OCI-LY1 (cell line): ENCODE measurements around the gene FAS.

Source experiments
- H2AFZ ChIP-seq: fragments of 200-600 bp; sonication (generic), shearing (Covaris generic); 2 replicates; pipeline ENCODE4 v1.6.0; 2014; ENCODE audit warnings: antibody characterized with exemption, mild to moderate bottlenecking, low read length
- H3F3A ChIP-seq: fragments of 200-600 bp; sonication (generic), shearing (Covaris generic); 2 replicates; pipeline ENCODE4 v1.6.0; 2014; ENCODE audit warnings: mild to moderate bottlenecking, antibody characterized with exemption, low read length, moderate library complexity; ENCODE audit not compliant: insufficient read depth
- H3K27ac ChIP-seq: fragments of 200-600 bp; sonication (generic); 2 replicates; pipeline ENCODE4 v1.5.1; 2014; ENCODE audit warnings: low read length, mixed run types, mild to moderate bottlenecking, low read depth; ENCODE audit not compliant: poor library complexity, severe bottlenecking
- H3K27me3 ChIP-seq: fragments of 200-600 bp; sonication (generic); 2 replicates; pipeline ENCODE4 v1.6.0; 2014; ENCODE audit warnings: antibody characterized with exemption, mild to moderate bottlenecking, low read length, moderate library complexity; ENCODE audit not compliant: insufficient read depth
- H3K36me3 ChIP-seq: fragments of 200-600 bp; sonication (generic); 2 replicates; pipeline ENCODE4 v1.6.1; 2014; ENCODE audit warnings: mild to moderate bottlenecking, antibody characterized with exemption, low read length, moderate library complexity, mixed read lengths; ENCODE audit not compliant: insufficient read depth
- H3K4me1 ChIP-seq: fragments of 200-600 bp; sonication (generic); 2 replicates; pipeline ENCODE4 v1.5.1; 2014; ENCODE audit warnings: mild to moderate bottlenecking, low read length, moderate library complexity; ENCODE audit not compliant: insufficient read depth, severe bottlenecking
- H3K4me2 ChIP-seq: fragments of 200-600 bp; sonication (generic), shearing (Covaris generic); 2 replicates; pipeline ENCODE4 v1.6.1; 2014; ENCODE audit warnings: low read length
- H3K4me3 ChIP-seq: fragments of 200-600 bp; sonication (generic); 2 replicates; pipeline ENCODE4 v1.5.1; 2014; ENCODE audit warnings: low read length, low read depth, mild to moderate bottlenecking, mixed read lengths; ENCODE audit not compliant: poor library complexity, severe bottlenecking
- H3K79me2 ChIP-seq: fragments of 200-600 bp; shearing (Covaris generic); 2 replicates; pipeline ENCODE4 v1.6.1; 2016; ENCODE audit warnings: mixed run types, low read length, mixed read lengths; ENCODE audit not compliant: insufficient read depth
- H3K9ac ChIP-seq: fragments of 200-600 bp; sonication (generic), shearing (Covaris generic); 2 replicates; pipeline ENCODE4 v1.6.1; 2014; ENCODE audit warnings: mild to moderate bottlenecking, low read length, mixed read lengths
- H3K9me2 ChIP-seq: fragments of 200-600 bp; sonication (generic), shearing (Covaris generic); 2 replicates; pipeline ENCODE4 v1.6.1; 2014; ENCODE audit warnings: low read depth, mild to moderate bottlenecking, low read length, mixed read lengths
- H3K9me3 ChIP-seq: fragments of 200-600 bp; shearing (Covaris generic); 2 replicates; pipeline ENCODE4 v1.6.1; 2014; ENCODE audit warnings: low read length, mixed read lengths
- H4K20me1 ChIP-seq: fragments of 200-600 bp; sonication (generic), shearing (Covaris generic); 2 replicates; pipeline ENCODE4 v1.6.0; 2016; ENCODE audit warnings: mild to moderate bottlenecking, low read length; ENCODE audit not compliant: insufficient read depth
- EZH2 ChIP-seq: fragments of 200-600 bp; sonication (generic), shearing (Covaris generic); IDR thresholded peaks from 2 replicates; pipeline ENCODE4 v1.8.0; 2017; ENCODE audit warnings: borderline replicate concordance, mixed run types, mild to moderate bottlenecking, antibody characterized with exemption, low read length, moderate library complexity, mixed read lengths
- TF ChIP-seq, protein P1 (sequence below): fragments of 200-600 bp; sonication (generic), shearing (Covaris generic); IDR thresholded peaks from 2 replicates; pipeline ENCODE4 v1.5.1; 2017; ENCODE audit warnings: mild to moderate bottlenecking, antibody characterized with exemption, low read length, moderate library complexity, mixed read lengths

FAS gene

DNA sequence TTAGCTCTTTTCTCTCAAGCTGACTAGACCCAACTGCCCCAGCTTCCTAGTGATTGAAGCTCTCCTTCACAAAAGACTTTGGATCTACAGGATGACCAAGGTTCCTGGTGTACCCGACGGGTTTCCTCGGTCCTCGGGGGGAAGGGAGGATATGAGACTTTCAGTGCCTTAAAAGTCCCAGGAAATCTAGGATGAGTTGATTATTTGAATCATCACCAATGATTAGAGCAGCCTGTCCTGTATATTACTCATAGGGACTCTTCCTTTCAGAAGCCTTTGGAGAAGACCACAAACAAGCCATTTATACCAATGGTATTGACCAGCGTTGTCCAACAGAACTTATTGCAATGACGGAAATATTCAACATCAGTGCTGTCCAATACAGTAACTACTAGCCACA is 31.9 kb upstream of the FAS start:
- no peak overlapping the region for H3K9ac ChIP-seq
- no peaks in the 10 kb centered on the region for H3K9me3 ChIP-seq
- no peak for TF ChIP-seq EZH2
- TF ChIP-seq, protein P1, sequence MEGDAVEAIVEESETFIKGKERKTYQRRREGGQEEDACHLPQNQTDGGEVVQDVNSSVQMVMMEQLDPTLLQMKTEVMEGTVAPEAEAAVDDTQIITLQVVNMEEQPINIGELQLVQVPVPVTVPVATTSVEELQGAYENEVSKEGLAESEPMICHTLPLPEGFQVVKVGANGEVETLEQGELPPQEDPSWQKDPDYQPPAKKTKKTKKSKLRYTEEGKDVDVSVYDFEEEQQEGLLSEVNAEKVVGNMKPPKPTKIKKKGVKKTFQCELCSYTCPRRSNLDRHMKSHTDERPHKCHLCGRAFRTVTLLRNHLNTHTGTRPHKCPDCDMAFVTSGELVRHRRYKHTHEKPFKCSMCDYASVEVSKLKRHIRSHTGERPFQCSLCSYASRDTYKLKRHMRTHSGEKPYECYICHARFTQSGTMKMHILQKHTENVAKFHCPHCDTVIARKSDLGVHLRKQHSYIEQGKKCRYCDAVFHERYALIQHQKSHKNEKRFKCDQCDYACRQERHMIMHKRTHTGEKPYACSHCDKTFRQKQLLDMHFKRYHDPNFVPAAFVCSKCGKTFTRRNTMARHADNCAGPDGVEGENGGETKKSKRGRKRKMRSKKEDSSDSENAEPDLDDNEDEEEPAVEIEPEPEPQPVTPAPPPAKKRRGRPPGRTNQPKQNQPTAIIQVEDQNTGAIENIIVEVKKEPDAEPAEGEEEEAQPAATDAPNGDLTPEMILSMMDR: no peak

DNA sequence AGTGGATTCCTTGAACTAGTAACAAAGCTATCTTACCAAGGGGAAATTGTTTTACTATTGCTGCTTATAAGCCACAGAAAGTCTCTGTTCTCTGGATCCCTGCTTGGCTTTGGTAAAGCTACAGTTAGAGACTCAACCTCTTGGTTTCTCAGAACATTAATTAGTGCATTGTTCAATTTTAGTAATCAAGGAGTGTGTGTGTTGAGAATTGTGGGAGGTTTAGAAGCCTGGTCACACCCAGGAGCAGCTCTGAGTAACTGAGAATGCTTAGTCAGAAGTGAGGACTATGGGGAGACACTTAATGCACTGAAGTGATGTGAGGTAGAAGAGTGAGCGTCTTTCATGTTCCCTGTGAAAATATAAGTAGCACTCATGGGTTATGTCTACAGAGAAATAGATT is 29.8 kb upstream of the FAS start:
- Histone ChIP-seq H3K9ac (no peak overlapping the region), H3K36me3 (no peaks in the 10 kb centered on the region), H3K27me3 (no peaks in the 10 kb centered on the region), H3K27ac (no peak overlapping the region), H4K20me1 (no peaks in the 10 kb centered on the region), H3K79me2 (no peaks in the 10 kb centered on the region), H3K4me3 (no peak overlapping the region), H3F3A (no peaks in the 10 kb centered on the region), H3K9me2 (no peaks in the 10 kb centered on the region), H3K4me1 (no peaks in the 10 kb centered on the region), H3K4me2 (no peak overlapping the region), H3K9me3 (no peaks in the 10 kb centered on the region), H2AFZ (no peak overlapping the region)
- no peak for TF ChIP-seq EZH2
- TF ChIP-seq, protein P1: no peak

More for the DNA sequence above, 31.9 kb upstream of the FAS start:
- Histone ChIP-seq H3K27ac (no peak overlapping the region), H3K27me3 (no peaks in the 10 kb centered on the region), H3K4me2 (no peak overlapping the region), H3K4me1 (no peaks in the 10 kb centered on the region), H3K4me3 (no peak overlapping the region), H3K79me2 (no peaks in the 10 kb centered on the region), H3F3A (no peaks in the 10 kb centered on the region), H3K36me3 (no peaks in the 10 kb centered on the region), H3K9me2 (no peaks in the 10 kb centered on the region), H4K20me1 (no peaks in the 10 kb centered on the region), H2AFZ (no peak overlapping the region)

DNA sequence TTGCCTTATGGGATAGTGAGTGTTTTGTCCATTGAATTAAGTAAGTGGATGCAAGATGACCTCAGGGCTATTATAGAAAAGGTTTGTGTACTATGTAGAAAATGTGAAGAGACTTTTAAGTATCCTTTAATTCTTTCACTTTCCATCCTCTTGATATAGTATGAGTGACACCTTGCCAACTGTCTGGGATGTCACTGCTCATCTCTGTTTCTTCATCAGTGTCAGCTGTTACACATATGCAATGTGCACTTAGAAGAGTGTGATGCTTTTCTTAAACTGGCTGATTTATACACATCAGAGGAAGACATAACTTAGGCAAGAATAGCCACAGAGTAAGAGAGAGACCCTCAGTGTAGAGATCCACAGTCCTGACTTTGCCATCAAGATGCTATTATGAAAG is 29.3 kb upstream of the FAS start:
- H2AFZ ChIP-seq: no peak overlapping the region
- H3K36me3 ChIP-seq: no peaks in the 10 kb centered on the region
- no peaks in the 10 kb centered on the region for H3F3A ChIP-seq
- no peak overlapping the region for H3K4me2 ChIP-seq
- no peaks in the 10 kb centered on the region for H3K9me2 ChIP-seq
- no peak for TF ChIP-seq EZH2
- TF ChIP-seq, protein P1: no peak
- H3K27me3 ChIP-seq: no peaks in the 10 kb centered on the region
- H3K79me2 ChIP-seq: no peaks in the 10 kb centered on the region
- no peaks in the 10 kb centered on the region for H3K4me1 ChIP-seq
- no peak overlapping the region for H3K9ac ChIP-seq
- H3K4me3 ChIP-seq: no peak overlapping the region
- no peak overlapping the region for H3K27ac ChIP-seq
- H3K9me3 ChIP-seq: no peaks in the 10 kb centered on the region
- no peaks in the 10 kb centered on the region for H4K20me1 ChIP-seq
